ENCODE data around the gene SLC25A26.

DNA sequence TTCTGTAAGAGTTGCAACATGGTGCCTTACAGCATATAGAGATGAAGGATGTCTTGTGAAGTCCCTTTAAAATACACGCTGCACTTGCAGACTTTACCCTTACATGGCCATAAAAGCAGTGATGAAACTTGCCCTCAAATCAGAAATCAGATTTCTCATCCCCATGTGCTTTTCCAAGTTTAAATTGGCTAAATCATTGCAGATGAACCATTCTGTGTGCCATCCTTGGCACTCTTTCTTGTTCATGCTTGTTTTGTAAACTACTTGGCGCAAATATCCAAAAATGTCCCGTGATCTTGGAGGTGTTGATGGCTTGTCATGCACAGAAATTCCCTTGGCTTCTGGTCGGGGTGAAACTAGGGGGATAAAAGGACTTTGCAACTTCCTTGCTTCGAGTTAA is 144.3 kb downstream of the SLC25A26 start:
- TF ChIP-seq, protein P1, sequence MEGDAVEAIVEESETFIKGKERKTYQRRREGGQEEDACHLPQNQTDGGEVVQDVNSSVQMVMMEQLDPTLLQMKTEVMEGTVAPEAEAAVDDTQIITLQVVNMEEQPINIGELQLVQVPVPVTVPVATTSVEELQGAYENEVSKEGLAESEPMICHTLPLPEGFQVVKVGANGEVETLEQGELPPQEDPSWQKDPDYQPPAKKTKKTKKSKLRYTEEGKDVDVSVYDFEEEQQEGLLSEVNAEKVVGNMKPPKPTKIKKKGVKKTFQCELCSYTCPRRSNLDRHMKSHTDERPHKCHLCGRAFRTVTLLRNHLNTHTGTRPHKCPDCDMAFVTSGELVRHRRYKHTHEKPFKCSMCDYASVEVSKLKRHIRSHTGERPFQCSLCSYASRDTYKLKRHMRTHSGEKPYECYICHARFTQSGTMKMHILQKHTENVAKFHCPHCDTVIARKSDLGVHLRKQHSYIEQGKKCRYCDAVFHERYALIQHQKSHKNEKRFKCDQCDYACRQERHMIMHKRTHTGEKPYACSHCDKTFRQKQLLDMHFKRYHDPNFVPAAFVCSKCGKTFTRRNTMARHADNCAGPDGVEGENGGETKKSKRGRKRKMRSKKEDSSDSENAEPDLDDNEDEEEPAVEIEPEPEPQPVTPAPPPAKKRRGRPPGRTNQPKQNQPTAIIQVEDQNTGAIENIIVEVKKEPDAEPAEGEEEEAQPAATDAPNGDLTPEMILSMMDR (conservative IDR thresholded peaks at IDR 0.05) = no peak
- no peak for TF ChIP-seq ZFX (IDR thresholded peaks at IDR 0.05)

Measured in C4-2B (cell line).